Measurements from ENCODE around the gene GSDME.

DNA sequence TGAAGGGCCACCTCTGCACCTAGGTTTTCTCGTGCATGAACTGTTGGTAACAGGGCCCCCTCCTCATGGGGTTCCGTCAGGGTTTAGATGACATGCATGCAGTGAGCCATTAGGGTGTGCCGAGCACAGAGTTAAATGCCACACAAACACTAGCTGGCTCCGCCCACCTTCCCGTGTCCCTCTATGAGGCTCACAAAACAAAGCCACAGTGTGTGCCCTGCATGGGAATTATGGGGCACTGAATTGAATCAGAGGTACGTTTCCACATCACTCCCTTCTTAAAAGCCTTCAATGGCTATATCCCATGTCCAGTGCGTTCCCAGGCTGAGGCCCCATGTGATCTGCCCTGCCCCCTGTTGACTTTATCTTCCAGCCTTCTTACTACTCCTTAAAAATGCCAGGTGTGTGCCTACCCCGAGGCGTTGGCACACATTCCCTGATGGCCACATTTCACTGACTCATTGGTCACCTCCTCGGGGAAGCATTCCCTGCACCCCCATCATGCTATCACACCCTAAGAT, 35.7 kb downstream of the GSDME start:
- TF ChIP-seq EZH2 (IDR thresholded peaks at IDR 0.05; ENCODE audit: insufficient read depth, low read length), result no peak
- TF ChIP-seq, protein P1, sequence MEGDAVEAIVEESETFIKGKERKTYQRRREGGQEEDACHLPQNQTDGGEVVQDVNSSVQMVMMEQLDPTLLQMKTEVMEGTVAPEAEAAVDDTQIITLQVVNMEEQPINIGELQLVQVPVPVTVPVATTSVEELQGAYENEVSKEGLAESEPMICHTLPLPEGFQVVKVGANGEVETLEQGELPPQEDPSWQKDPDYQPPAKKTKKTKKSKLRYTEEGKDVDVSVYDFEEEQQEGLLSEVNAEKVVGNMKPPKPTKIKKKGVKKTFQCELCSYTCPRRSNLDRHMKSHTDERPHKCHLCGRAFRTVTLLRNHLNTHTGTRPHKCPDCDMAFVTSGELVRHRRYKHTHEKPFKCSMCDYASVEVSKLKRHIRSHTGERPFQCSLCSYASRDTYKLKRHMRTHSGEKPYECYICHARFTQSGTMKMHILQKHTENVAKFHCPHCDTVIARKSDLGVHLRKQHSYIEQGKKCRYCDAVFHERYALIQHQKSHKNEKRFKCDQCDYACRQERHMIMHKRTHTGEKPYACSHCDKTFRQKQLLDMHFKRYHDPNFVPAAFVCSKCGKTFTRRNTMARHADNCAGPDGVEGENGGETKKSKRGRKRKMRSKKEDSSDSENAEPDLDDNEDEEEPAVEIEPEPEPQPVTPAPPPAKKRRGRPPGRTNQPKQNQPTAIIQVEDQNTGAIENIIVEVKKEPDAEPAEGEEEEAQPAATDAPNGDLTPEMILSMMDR (IDR thresholded peaks at IDR 0.05; ENCODE audit: insufficient read depth, low read depth, low read length), result no peak

Data from astrocyte (in vitro differentiated cells and primary cell).